DOHH2 (cell line): ENCODE data around the gene LRRC43.

Source experiments
- H3F3A ChIP-seq: fragments of 200-600 bp; sonication (generic), shearing (Covaris generic); 2 replicates; pipeline ENCODE4 v1.6.0; 2016; ENCODE audit warnings: antibody characterized with exemption, mild to moderate bottlenecking; ENCODE audit not compliant: control insufficient read depth, insufficient read depth
- H3K27ac ChIP-seq: fragments of 200-600 bp; sonication (generic); 2 replicates; pipeline ENCODE4 v1.5.1; 2014; ENCODE audit warnings: low read depth, mild to moderate bottlenecking, low read length, moderate library complexity
- H3K27me3 ChIP-seq: fragments of 200-600 bp; sonication (generic); 2 replicates; pipeline ENCODE4 v1.6.1; 2014; ENCODE audit warnings: mild to moderate bottlenecking, low read length, mixed read lengths; ENCODE audit not compliant: control insufficient read depth
- H3K36me3 ChIP-seq: fragments of 200-600 bp; sonication (generic); 2 replicates; pipeline ENCODE4 v1.6.1; 2014; ENCODE audit warnings: mild to moderate bottlenecking, low read length, moderate library complexity, mixed read lengths; ENCODE audit not compliant: control insufficient read depth
- H3K4me1 ChIP-seq: fragments of 200-600 bp; sonication (generic); 2 replicates; pipeline ENCODE4 v1.6.1; 2014; ENCODE audit warnings: mild to moderate bottlenecking, low read length, mixed read lengths; ENCODE audit not compliant: control insufficient read depth
- H3K4me2 ChIP-seq: fragments of 200-600 bp; sonication (generic); 2 replicates; pipeline ENCODE4 v1.6.0; 2014; ENCODE audit warnings: mild to moderate bottlenecking, low read length, moderate library complexity
- H3K4me3 ChIP-seq: fragments of 200-600 bp; sonication (generic); 2 replicates; pipeline ENCODE4 v1.5.1; 2014; ENCODE audit warnings: mild to moderate bottlenecking, low read length, mixed read lengths
- H3K79me2 ChIP-seq: fragments of 200-600 bp; sonication (generic); 2 replicates; pipeline ENCODE4 v1.6.1; 2014; ENCODE audit warnings: mild to moderate bottlenecking, low read length, mixed read lengths; ENCODE audit not compliant: control insufficient read depth
- H3K9me2 ChIP-seq: fragments of 200-600 bp; sonication (generic); replicated peaks from 2 replicates; pipeline ENCODE4 v1.6.1; 2014; ENCODE audit warnings: mild to moderate bottlenecking, low read length, mixed read lengths; ENCODE audit not compliant: control insufficient read depth
- H3K9me3 ChIP-seq: fragments of 200-600 bp; sonication (generic); 2 replicates; pipeline ENCODE4 v1.6.1; 2014; ENCODE audit warnings: antibody characterized with exemption, low read length, mixed read lengths; ENCODE audit not compliant: control insufficient read depth, insufficient read depth
- H4K20me1 ChIP-seq: fragments of 200-600 bp; sonication (generic); 2 replicates; pipeline ENCODE4 v1.6.0; 2014; ENCODE audit warnings: low read depth, mild to moderate bottlenecking, antibody characterized with exemption, low read length, moderate library complexity; ENCODE audit not compliant: control insufficient read depth, insufficient read depth
- CTCF ChIP-seq: fragments of 200-600 bp; sonication (generic); IDR thresholded peaks from one replicate; pipeline ENCODE4 v1.5.1; 2014; ENCODE audit warnings: antibody characterized with exemption, mild to moderate bottlenecking, low read depth, low read length; ENCODE audit not compliant: poor library complexity, severe bottlenecking
- EZH2phosphoT487 ChIP-seq: fragments of 200-600 bp; sonication (generic); IDR thresholded peaks from 2 replicates; pipeline ENCODE4 v1.6.1; 2017; ENCODE audit warnings: borderline replicate concordance, mild to moderate bottlenecking, antibody characterized with exemption, low read length, moderate library complexity, mixed read lengths

LRRC43 gene

GRCh38 chr12:122183588-122183940 lies 641 bp downstream of the LRRC43 start:
- Histone ChIP-seq H3K27ac (no peak overlapping the region), H3K36me3 (no peaks in the 10 kb centered on the region), H3K9me2 (no peaks in the 10 kb centered on the region), H4K20me1 (no peaks in the 10 kb centered on the region), H3K27me3 (peaks cover 16% of the 10 kb centered on the region), H3K9me3 (no peaks in the 10 kb centered on the region), H3K79me2 (no peaks in the 10 kb centered on the region), H3K4me2 (peak overlapping the region; percentile 52), H3K4me3 (no peak overlapping the region), H3K4me1 (peaks cover 18% of the 10 kb centered on the region), H3F3A (no peaks in the 10 kb centered on the region)
- TF ChIP-seq CTCF (no peak), EZH2phosphoT487 (no peak)

- no peaks in the 10 kb centered on the region for H3K36me3 ChIP-seq
- no peak overlapping the region for H3K27ac ChIP-seq
- peaks cover 16% of the 10 kb centered on the region for H3K27me3 ChIP-seq
- H3K9me3 ChIP-seq: no peaks in the 10 kb centered on the region
- H3K79me2 ChIP-seq: no peaks in the 10 kb centered on the region
- H3F3A ChIP-seq: no peaks in the 10 kb centered on the region
- peak overlapping the region; percentile 26 for H3K4me2 ChIP-seq
- H3K4me3 ChIP-seq: no peak overlapping the region
- no peaks in the 10 kb centered on the region for H3K9me2 ChIP-seq
- H3K4me1 ChIP-seq: peaks cover 18% of the 10 kb centered on the region
- TF ChIP-seq EZH2phosphoT487 (no peak), CTCF (no peak)
- H4K20me1 ChIP-seq: no peaks in the 10 kb centered on the region
These were observed 1.6 kb downstream of the LRRC43 start for GRCh38 chr12:122184517-122184916.

- no peak overlapping the region for H3K27ac ChIP-seq
- peaks cover 16% of the 10 kb centered on the region for H3K27me3 ChIP-seq
- no peaks in the 10 kb centered on the region for H3K9me3 ChIP-seq
- H3K4me1 ChIP-seq: peaks cover 18% of the 10 kb centered on the region
- no peak overlapping the region for H3K4me3 ChIP-seq
- H3K36me3 ChIP-seq: no peaks in the 10 kb centered on the region
- no peaks in the 10 kb centered on the region for H4K20me1 ChIP-seq
- H3F3A ChIP-seq: no peaks in the 10 kb centered on the region
- TF ChIP-seq CTCF (no peak), EZH2phosphoT487 (no peak)
- H3K4me2 ChIP-seq: no peak overlapping the region
- no peaks in the 10 kb centered on the region for H3K79me2 ChIP-seq
- no peaks in the 10 kb centered on the region for H3K9me2 ChIP-seq
These were observed 2.2 kb downstream of the LRRC43 start for GRCh38 chr12:122185079-122185478.
